Hindlimb muscle (tissue), 1 donor: ENCODE data around the gene CPNE7. TPM values are rescaled to one million over a fixed set of nuclear protein-coding genes. Genes with fewer than 3 reads are reported as not detected.
"Not testable (repeated sequence)": the region's sequence is repeated elsewhere in the genome, so short reads cannot be mapped to it uniquely, and the experiment has no call there.

ENCODE experiments used
- DNase-seq: peaks from one replicate; pipeline ENCODE4 v3.0.0-alpha.2; 2013
- polyA plus RNA-seq: library from polyadenylated mRNA; unstranded; fragments of 120-200 nt; gene quantifications from one replicate; pipeline ENCODE4 v1.2.1, GENCODE V29; 2013; ENCODE audit not compliant: insufficient read length

Gene CPNE7
- polyA plus RNA-seq, 1 donor, result not detected

DNA sequence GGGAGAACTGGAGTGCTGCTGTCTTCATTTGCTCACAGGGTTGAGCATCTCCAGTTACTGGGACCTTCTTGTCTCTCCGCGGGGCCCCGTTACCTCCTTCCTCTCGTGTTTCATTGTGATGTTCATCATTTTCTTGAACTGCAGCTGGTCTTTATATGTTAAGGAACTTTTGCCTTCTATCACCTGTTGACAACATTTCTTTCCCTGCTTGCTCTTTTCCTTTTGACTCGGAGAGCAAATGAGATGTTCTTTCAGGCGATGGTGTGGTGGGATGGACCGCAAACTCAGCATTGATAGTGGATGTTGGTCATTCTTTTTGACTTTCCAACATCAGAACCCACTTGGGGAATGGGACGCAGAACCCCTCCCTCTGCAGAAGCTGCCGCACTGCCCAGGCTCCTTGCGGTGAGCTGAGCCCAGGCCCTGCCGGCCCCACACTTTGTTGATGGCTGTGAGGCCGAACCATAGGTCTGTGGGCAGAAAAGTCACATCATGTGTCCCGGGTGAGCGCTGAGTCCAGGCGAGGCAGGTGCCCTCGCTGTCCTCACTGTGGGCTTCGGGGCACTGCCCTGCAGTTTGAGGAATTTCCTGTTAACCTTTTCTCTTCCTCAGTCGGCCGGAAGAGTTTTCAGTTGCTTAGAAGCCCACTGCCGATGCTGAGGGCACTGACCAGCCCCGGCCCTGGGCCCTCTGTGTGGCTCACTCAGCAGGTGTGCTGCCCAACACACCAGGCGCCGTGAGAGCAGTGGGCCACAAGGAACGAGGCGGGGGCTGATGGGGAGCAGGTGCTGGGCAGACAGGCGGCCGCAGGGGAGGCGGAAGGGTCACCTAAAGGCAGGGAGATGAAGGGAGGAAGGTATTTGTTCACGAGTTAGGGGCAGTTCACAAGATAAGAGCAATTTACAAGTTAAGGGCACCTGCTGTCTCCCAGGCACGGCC, 7.6 kb upstream of the CPNE7 start:
- DNase-seq, result no peak

DNA sequence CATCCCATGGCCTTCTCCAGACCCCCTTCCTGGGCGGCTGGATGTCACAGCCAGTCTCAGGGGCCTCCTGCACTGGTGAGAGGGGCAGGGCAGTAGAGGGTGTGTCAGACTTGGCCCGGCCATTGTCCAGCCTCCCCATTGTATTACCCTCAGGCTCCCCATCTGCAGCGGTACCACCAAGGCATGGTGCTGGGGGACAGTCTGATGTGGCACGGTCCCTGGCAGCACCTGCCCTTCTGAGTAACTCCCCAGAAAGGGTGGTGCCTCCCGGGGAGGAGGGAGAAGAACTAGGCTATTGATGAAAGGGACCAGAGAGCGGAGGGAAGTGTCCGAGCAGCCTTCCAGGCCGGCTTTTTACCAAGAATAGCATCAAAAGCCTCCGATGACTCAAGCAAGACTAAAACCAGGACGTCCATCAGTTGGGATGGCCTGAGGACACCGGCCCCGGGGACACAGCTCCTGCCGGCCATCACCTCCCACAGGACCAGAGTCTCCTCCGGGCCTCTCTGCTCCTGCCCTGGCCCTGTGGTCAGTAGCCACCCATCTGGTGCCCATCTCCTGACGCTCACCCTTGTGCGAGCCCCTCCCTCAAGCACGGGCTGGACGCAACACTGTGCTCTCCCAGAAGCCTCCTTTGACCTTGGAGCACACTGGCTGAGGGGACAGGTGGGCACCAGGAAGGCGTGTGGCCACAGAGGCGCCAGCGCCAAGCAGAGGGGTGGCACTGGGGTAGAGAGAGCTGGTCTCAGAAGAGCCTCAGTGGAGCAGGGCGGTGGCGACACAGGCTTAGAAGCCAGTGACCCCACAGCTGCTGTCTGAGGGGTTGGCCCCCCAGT, 5.8 kb upstream of the CPNE7 start:
- DNase-seq, result no peak

DNA sequence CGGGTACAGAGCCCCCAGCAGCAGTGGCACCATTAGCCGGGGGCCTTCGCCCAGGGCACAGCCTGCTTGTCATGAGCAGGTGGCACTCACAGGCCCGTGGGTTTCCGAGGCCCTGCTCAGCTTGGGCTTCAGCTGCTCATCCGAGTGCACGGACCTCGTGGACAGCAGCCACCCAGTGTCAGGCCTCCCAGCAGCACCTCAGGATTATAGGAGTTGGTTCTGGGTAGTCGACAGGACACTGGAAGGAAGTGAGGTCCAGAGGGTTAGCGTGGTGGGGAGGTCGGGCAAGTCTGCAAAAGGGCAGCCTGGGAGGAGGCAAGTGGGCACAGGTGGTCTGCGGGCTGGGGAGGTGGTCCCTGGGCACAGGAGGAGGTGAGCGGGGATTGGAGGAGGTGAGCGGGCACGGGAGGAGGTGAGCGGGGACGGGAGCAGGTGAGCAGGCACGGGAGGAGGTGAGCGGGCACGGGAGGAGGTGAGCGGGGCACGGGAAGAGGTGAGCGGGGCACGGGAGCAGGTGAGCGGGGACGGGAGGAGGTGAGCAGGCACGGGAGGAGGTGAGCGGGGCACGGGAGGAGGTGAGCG, 5.1 kb upstream of the CPNE7 start:
- DNase-seq, result no peak

DNA sequence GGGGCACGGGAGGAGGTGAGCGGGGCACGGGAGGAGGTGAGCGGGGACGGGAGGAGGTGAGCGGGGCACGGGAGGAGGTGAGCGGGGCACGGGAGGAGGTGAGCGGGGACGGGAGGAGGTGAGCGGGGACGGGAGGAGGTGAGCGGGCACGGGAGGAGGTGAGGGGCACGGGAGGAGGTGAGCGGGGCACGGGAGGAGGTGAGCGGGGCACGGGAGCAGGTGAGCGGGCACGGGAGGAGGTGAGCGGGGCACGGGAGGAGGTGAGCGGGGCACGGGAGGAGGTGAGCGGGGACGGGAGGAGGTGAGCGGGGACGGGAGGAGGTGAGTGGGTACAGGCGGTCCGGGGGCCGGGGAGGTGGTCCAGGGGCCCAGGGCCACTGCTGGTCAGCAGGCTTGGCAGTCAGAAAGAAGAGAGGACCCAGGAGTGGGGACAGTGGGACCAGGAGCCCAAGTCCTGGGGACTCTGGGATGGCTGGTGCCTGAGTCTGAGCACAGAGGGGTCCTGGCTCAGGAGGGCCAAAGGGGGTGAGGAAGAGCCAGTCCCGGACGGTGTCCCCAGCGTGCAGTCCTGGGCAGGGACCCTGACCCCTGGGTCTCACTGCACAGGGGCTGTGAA, 4.5 kb upstream of the CPNE7 start:
- not testable (repeated sequence) for DNase-seq

DNA sequence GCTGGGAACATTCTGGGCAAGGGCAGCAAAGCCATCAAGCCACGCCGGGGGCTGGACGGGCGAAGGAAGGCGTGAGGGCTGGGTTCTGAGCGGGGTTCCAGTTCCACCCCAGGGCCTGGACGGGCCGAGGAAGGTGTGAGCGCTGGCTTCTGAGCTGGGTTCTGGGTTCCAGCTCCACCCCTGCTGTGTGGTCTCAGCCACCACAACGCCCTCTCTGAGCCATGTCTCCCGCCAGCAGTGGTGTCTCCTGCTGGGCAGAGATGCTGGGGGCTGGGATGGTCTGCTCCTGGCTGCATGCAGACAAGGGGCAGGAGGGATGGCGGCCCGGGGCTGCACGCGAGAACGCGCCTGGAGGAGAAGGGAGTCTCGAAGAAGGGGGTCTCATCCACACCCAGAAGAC, 3.9 kb upstream of the CPNE7 start:
- no peak for DNase-seq

DNA sequence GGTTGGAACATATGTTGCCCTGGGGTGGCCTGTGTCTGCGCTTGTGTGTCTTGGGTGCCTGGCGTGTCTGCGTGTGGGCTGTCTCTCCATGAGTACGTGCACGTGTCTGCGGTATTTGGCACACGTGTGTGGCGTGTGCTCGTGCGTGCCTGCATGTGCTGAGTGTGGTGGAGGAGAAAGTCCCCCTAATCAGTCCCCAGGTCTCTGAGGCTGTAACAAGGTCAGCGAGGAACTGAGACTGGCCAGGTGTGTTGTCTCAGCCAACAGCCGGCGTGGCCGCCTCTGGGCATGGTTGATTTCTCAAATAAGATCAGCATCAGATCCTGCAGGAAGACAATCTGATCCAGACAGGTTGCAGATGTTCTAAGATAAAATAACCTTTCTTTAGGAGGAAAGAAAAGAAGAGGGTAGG, 3.5 kb upstream of the CPNE7 start:
- DNase-seq, result no peak

DNA sequence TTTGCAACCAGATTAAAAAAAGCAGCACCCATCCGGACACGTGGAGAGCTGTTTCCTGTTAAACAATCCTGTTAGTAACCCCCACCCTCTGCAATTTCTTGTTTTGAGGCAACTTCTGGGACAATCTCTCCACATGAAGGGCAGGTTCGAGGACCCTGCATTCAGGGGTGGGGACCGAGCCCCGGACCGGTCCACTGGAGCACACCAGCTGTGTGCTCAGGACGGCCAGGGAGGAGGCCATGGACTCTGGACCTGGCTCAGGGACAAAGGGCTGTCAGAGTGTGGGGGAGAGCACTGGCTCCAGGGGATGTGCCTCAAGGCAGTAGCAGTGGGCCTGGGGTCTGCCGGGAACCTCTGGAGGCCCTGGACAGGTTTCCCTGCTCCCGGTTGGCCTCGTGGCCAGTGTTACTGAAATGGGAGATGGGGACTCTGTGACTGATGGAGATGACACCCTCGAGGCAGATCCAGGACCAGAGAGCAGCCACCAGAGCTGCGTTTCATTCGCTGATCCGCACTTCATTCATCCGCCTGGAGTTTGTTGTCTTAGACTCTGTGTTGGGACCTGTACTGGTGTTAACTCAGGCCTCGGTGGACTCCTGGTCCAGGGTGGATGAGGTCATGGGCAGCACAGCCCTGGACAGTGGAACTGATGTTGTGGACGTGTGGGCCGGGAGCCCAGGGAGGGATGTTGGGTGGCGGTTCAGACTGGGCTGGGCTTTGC, 2.9 kb upstream of the CPNE7 start:
- DNase-seq, result no peak

DNA sequence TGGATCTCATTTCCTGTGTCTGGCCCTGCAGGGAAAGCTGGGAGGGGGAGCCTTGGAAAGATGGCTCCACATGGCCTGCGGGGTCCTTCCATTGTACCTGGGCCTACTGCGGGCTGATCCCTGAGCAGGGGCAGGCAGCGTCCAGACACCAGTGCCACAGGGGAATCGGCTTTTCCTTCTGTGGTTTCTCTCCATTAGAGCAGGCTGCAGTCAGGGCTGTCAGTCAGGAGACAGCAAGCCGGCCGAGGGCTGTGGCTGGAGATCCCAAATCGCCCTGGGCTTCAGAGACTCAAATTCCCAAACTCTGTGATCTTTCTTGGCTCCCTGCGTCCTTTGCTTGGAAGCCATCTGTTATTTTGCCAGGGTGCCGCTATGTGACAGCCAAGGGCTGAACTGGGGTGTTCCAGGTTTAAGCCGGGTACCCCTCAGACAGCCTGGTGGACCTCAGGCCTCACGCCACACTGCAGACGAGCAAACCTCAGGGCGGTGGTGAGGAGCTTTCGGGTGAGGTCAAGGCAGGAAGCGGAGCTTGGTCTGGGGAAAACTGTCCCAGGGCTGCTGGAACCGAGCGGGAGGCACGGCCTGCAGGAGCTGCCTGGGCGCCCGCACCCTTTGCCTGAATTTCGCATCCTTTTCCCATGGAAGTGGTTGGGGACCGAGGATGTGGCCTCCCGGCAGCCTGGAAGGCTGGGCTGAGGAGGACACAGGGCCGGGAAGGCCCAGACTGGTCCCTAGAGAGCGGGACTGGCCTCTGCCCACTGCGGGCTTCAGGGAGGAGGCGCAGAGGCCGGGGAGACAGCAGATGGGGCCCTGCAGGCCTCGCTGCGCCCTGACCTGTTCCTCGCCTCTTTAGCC, 1.5 kb upstream of the CPNE7 start:
- no peak for DNase-seq

DNA sequence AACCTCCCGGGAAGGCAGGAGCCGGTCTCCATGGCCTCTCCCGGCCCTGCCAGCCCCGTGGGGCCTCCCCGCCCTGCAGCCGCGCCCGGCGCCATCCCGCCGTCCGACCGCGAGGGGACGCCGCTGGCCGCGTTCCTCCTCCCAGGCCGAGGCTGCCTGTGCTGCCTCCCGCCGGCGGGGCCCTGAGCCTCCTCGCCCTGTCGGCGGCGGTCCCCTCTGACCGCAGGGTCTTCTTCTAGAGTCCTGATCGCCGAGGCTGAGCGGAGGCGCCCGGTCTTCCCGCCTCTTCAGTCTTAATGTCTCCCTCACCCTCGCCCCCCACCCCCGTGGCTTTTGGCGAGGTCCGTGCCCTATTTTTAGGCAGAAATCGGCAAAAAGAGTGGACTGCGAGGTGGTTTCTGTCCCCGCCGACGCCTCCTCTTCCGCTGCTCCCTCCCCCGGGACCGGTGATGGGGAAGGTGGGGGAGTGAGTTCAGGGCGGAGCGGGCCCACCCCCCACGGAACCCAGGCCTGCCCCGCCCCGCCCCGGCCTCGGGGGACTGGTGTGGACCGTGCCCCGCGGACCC, 794 bp upstream of the CPNE7 start:
- peak; percentile 26 for DNase-seq

DNA sequence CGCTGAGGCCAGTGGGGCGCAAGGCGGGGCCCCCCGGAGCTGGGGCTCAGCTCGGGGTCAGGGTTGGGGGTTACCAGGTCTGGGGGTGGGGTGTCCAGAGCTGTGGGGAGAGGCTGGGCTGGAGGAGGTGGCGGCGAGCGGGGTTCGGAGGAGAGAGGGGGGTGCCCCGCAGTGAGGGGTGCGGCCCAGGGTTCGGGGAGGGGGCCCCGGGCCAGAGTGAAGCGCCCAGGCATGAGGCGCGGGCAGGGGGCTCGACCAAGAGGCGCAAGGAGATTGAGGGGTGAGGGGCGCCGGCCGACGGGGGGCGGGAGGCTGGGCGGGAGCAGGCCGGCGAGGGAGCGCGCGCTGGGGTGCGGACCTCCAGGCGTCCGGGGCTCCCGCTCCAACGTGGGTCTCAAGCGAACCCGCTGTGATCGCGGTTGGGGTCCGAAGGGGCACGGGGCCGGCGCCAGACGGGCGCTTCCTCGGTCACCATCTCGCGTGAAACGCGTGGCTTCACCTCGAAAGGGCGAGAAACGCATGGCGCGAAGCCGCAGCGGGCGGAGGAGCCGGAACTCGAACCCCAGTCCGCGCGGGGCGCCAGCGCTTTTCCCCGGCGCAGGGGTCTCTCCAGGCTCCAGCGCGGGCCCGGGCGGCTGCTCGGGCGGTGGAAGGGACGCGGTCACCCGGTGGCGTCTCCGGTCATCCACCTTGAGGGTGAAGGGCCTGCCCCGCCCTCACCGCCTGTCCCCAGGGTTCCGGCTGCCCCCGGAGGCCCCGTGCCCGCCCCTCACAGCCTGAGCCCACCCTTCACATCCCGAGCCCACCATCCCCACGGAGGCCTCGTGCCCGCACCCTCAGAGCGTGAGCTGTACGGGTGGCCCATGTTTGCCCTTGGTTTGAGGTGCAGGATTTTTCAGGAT, 846 bp downstream of the CPNE7 start:
- no peak for DNase-seq

DNA sequence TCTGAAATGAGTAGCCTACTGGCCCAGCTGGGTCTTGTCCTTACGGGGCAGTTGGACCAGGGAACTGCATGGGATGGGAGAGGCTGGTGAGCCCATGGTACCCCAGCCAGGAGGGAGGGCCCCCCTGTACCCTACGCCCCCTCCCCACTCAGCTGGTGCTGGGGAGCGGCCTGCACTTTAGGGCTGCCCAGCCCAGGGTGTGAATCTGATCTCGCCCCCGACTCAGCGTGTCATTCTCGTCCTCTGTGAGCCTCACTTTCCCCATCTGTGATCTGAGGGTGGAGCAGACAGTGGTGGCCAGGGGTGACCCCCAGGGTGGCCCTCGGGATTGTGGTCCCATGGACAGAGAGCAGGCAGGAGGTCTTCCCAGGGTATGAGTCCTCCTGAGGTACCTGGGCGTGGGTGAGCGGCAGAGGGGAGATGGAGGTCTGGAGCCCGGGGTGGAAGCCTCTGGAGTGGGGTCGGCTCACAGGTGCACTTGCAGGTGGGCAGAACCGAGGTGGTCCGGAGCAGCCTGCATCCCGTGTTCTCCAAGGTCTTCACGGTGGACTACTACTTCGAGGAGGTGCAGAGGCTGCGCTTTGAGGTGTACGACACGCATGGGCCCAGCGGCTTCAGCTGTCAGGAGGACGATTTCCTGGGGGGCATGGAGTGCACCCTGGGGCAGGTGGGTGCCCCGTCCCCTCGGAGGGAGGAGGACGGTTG, 1.6 kb downstream of the CPNE7 start:
- no peak for DNase-seq

DNA sequence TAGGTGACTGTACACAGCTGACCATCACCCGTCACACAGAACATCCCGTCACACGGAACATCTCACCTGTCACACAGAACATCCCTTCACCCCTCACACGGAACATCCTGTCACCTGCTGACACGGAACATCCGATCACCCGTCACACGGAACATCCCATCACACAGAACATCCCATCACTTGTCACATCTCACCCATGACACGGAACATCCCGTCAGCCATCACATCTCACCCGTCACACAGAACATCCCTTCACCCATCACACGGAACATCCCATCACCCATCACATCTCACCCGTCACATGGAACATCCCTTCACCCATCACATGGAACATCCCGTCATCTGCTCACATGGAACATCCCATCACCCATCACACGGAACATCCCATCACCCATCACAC, 3.8 kb downstream of the CPNE7 start:
- no peak for DNase-seq

DNA sequence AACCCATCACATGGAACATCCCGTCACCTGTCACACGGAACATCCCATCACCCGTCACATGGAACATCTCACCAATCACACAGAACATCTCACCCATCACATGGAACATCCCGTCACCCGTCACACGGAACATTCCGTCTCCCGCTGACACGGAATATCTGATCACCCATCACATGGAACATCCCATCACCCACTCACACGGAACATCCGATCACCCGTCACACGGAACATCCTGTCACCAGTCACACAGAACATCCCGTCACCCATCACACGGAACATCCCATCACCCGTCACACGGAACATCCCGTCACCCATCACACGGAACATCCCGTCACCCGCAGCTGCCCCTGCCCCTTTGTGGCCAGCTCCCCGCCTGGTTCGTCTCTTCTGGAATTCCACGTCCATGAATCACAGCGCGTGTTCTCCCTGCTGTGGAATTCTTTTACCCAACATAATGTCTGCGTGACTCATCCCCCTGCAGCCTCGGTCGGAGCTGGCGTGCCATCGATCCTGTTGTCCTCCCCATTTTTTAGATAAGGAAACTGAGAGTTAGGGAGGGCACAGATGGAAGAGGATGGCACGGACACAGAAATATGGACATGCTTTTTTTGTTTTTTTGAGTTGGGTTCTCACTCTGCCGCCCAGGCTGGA, 5.6 kb downstream of the CPNE7 start:
- DNase-seq, result no peak

DNA sequence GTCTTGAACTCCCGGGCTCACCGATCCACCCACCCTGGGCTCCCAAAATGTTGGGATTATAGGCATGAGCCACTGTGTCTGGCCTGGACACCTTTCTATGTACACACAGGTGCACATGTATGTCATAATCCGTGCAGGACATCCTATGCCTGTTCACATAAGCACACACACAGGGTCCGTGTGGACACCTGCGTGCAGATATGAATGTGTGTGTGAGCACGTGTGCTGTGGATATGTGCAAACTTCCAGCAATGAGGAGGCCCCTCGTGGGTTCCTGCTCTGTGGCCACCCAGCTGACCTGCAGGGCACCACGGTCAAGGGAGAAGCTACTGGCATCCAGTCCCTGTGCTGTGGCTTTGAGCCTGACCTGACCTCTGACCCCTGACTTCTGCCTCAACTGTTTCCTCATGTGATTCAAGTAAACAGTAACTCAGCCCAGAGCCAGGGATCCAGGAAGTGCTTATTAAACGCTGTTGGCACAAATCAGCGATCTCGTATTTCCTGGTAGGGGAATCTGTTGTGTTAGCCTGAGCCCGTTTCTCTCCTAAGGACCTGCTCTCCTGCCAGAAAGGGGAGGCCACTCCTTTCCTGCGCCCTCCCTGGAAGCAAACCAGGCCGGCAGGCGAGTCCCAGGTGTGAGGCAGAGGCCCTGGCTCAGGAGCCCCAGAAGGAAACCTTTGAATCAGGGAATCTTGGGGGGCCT, 6.5 kb downstream of the CPNE7 start:
- DNase-seq, result no peak

DNA sequence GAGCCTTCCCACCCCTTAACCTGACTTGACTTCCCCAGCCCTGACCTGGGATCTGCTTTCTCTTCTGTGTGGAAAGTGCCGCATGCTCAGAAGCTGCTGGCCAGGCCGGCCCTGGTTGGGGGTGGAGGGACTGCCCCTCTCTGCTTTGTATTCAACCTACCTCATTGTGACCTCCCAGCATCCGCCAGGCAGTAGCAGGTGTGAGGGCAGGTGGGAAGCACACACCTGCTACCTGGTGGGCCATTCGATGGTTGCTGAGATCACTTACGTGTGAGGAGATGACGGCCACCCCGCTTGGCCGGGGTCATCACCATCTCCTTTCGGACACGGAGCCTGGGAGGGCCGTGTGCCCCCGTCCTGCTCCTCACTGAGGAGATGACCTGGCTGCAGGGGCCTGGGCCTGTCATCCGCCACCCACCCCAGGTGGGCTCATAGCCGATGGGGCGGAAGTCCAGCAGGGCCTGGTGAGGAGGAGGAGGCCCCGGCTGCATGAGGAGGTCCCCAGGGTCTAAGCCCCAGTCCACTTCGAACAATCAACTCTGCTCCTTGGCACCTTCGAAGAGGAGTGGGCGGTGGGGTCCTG, 7.1 kb downstream of the CPNE7 start:
- no peak for DNase-seq

DNA sequence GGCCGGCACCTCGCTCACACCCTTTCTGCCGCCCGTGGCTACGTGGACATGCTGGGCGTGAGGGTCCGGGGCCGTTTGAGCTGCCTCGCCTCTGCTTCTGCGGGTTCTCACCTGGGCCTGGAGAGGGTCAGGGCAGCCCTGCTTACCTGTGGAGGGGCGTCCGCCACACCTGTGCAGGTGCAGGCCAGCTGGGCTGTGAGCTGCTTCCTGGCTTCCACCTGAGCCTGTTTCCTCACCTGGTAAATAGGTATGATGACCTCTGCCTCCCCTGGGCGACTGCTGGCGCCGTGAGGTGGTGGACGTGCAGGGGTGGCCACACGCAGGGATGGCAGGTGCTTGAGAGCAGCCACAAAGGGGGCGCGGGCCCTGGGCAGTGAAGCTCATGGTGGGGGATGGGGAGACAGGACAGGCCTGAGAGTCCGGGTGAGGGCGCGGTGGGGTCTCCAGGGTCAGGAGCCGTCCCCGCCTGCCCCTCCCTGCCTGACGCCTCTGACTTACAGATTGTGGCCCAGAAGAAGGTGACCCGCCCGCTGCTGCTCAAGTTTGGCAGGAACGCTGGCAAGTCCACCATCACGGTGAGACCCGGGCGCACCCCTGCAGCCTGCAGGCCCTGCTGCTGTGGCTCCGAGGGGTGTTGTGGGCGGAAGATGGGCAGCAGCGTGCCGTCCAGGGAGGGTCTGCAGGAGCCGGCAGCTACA, 7.8 kb downstream of the CPNE7 start:
- no peak for DNase-seq
